Measurements from ENCODE around the gene SLX1B.
A peak's percentile ranks its signal among the peaks of the same experiment; 100 is the strongest.
"Not testable (repeated sequence)": the region's sequence is repeated elsewhere in the genome, so short reads cannot be mapped to it uniquely, and the experiment has no call there.

The SLX1B gene

GRCh38 chr16:29472065-29472464 is 17.7 kb downstream of the SLX1B start:
- not testable (repeated sequence) for H3K4me2 ChIP-seq; H3K36me3 ChIP-seq; H4K20me1 ChIP-seq; H3K9ac ChIP-seq; H3K4me1 ChIP-seq; H3K27ac ChIP-seq; H3K4me3 ChIP-seq; H3K9me3 ChIP-seq (replicated peaks in 1 of 11); H3K27me3 ChIP-seq

GRCh38 chr16:29482276-29482675 is 27.9 kb downstream of the SLX1B start:
- not testable (repeated sequence) for H3K9me3 ChIP-seq (replicated peaks in 1 of 11); H3K4me1 ChIP-seq; H4K20me1 ChIP-seq; H3K9ac ChIP-seq; H3K27me3 ChIP-seq; H3K36me3 ChIP-seq; H3K4me3 ChIP-seq
- peak overlapping the region in 7 of 11 experiments; percentile 50 to 76 (median 64); a peak in 12 of 22 replicates for H3K4me2 ChIP-seq
- H3K27ac ChIP-seq, result peak overlapping the region in 1 of 11 experiments; percentile 64; a peak in 1 of 22 replicates

GRCh38 chr16:29506308-29506707 is 52.0 kb downstream of the SLX1B start, which contains the start of gene NPIPB12:
Gene NPIPB12 (minus strand): TSS chr16:29506408.
- H3K36me3 ChIP-seq; H3K27me3 ChIP-seq; H3K27ac ChIP-seq; H4K20me1 ChIP-seq; H3K4me3 ChIP-seq; H3K4me1 ChIP-seq; H3K9ac ChIP-seq; H3K4me2 ChIP-seq; H3K9me3 ChIP-seq (replicated peaks in 1 of 11): not testable (repeated sequence)

All from BLaER1 treated with 17β-estradiol and CSF1 and Interleukin-3, amounts not matched to agents 10 nM and 100 nM (cell line).